HepG2 (cell line): Measurements from ENCODE around the gene ADRM1. TPM values are rescaled to one million over a fixed set of nuclear protein-coding genes. Genes with fewer than 3 reads are reported as not detected.

Experiments used
- BRD4 ChIP-seq: sonication (generic); formaldehyde crosslinking; IDR thresholded peaks from 2 replicates; pipeline ENCODE4 v1.4.0; 2020; ENCODE audit warnings: missing genetic modification reagents
- CREB1 ChIP-seq, 2 experiments: fragments of 450-650 bp in 1 of 2; IDR thresholded peaks; 2 replicates each; pipeline ENCODE4 v1.6.1; 2016 to 2017; ENCODE audit warnings: control low read depth in 1 of 2, mild to moderate bottlenecking in 1 of 2, missing compliant biosample characterization in 1 of 2, missing genetic modification characterization in 1 of 2
- DMTF1 ChIP-seq: sonication (generic); formaldehyde crosslinking; IDR thresholded peaks from 2 replicates; pipeline ENCODE4 v1.4.0; 2020; ENCODE audit warnings: mild to moderate bottlenecking, missing genetic modification reagents
- FOSL1 ChIP-seq: sonication (generic); formaldehyde crosslinking; IDR thresholded peaks from 2 replicates; pipeline ENCODE4 v1.9.0; 2021; ENCODE audit warnings: missing genetic modification reagents, borderline replicate concordance
- GTF2F1 ChIP-seq: fragments of 150-350 bp; IDR thresholded peaks from 2 replicates; pipeline ENCODE4 v1.6.1; 2014; ENCODE audit warnings: low read length
- HMG20A ChIP-seq: IDR thresholded peaks from 2 replicates; pipeline ENCODE4 v1.6.1; 2016; ENCODE audit warnings: borderline replicate concordance
- KLF6 ChIP-seq: IDR thresholded peaks from 2 replicates; pipeline ENCODE4 v1.8.0; 2016; ENCODE audit warnings: missing biosample characterization, missing genetic modification reagents
- MTA1 ChIP-seq: sonication (generic); formaldehyde crosslinking; IDR thresholded peaks from 2 replicates; pipeline ENCODE4 v1.4.0; 2020; ENCODE audit warnings: missing genetic modification reagents, mild to moderate bottlenecking, borderline replicate concordance
- NONO ChIP-seq, 2 experiments: fragments of 450-650 bp in 1 of 2; sonication (generic) in 1 of 2; formaldehyde crosslinking in 1 of 2; IDR thresholded peaks in 1 of 2; conservative IDR thresholded peaks in 1 of 2; 2 replicates each; pipeline versions ENCODE4 v1.6.1 to v1.8.0; 2017 to 2022; ENCODE audit warnings: mild to moderate bottlenecking in 1 of 2, missing genetic modification reagents in 1 of 2, moderate library complexity in 1 of 2
- PRMT3 ChIP-seq: sonication (generic); formaldehyde crosslinking; IDR thresholded peaks from 2 replicates; pipeline ENCODE4 v1.8.1; 2022; ENCODE audit warnings: low read depth, mild to moderate bottlenecking, moderate library complexity, missing genetic modification reagents, borderline replicate concordance
- RAD51 ChIP-seq: fragments of 450-650 bp; IDR thresholded peaks from 2 replicates; pipeline ENCODE4 v1.6.1; 2016; ENCODE audit warnings: borderline replicate concordance
- SRSF4 ChIP-seq: fragments of 200-400 bp; formaldehyde crosslinking; IDR thresholded peaks from one replicate; pipeline ENCODE4 v1.6.1; 2018; ENCODE audit warnings: mild to moderate bottlenecking, low read depth, low read length, moderate library complexity; ENCODE audit not compliant: poor library complexity, severe bottlenecking
- ZBTB4 ChIP-seq: sonication (generic); formaldehyde crosslinking; IDR thresholded peaks from 2 replicates; pipeline ENCODE4 v1.4.0; 2020; ENCODE audit warnings: missing genetic modification reagents, mild to moderate bottlenecking, borderline replicate concordance
- ZNF207 ChIP-seq: fragments of 450-650 bp; IDR thresholded peaks from 2 replicates; pipeline ENCODE4 v1.6.1; 2016; ENCODE audit warnings: antibody characterized with exemption, borderline replicate concordance
- ZNF234 ChIP-seq: sonication (generic); formaldehyde crosslinking; conservative IDR thresholded peaks from 2 replicates; pipeline ENCODE4 v1.5.1; 2020; ENCODE audit warnings: mild to moderate bottlenecking, missing genetic modification reagents
- ZNF350 ChIP-seq: sonication (generic); formaldehyde crosslinking; IDR thresholded peaks from 2 replicates; pipeline ENCODE4 v1.4.0; 2020; ENCODE audit warnings: mild to moderate bottlenecking, low read depth, missing genetic modification reagents, borderline replicate concordance
- ZNF430 ChIP-seq: sonication (generic); formaldehyde crosslinking; IDR thresholded peaks from 2 replicates; pipeline ENCODE4 v1.9.0; 2021; ENCODE audit warnings: mild to moderate bottlenecking, missing genetic modification reagents
- ZNF530 ChIP-seq: sonication (generic); formaldehyde crosslinking; IDR thresholded peaks from 2 replicates; pipeline ENCODE4 v1.5.0; 2020; ENCODE audit warnings: low read depth, mild to moderate bottlenecking, missing genetic modification reagents
- ZNF552 ChIP-seq: sonication (generic); formaldehyde crosslinking; IDR thresholded peaks from 2 replicates; pipeline ENCODE4 v1.9.0; 2022; ENCODE audit warnings: missing genetic modification reagents, mild to moderate bottlenecking, borderline replicate concordance
- ZNF746 ChIP-seq: sonication (generic); formaldehyde crosslinking; IDR thresholded peaks from 2 replicates; pipeline ENCODE4 v1.8.0; 2022; ENCODE audit warnings: mild to moderate bottlenecking, missing genetic modification reagents
- polyA plus RNA-seq, 8 experiments: library from polyadenylated mRNA; depleted of rRNA in 3 of 8; stranded (reverse) in 7 of 8; unstranded in 1 of 8; fragments of >200 nt; fragmentation: Illumina TruSeq in 4 of 8; extraction: Trizol in 4 of 8; gene quantifications; 2 replicates each; pipeline versions ENCODE4 v1.2.1 to v1.2.3, GENCODE V29; 2011 to 2016; ENCODE audit warnings: low read depth in 4 of 8, missing spikeins in 1 of 8, mixed read lengths in 1 of 8; ENCODE audit not compliant: insufficient read depth in 1 of 8
- total RNA-seq, 5 experiments: library from RNA; depleted of rRNA; stranded (reverse); fragments of >200 nt; fragmentation: Illumina TruSeq; extraction: Trizol; gene quantifications; 2 replicates each; pipeline ENCODE4 v1.2.3, GENCODE V29; 2016; ENCODE audit warnings: low read depth in 1 of 5
- TF ChIP-seq, protein P1 (sequence below): sonication (generic); formaldehyde crosslinking; IDR thresholded peaks from 2 replicates; pipeline ENCODE4 v1.4.0; 2020; ENCODE audit warnings: missing genetic modification reagents

ADRM1 gene
- total and polyA plus RNA-seq, 2 of the 13 experiments (the other 11 are each of a cell fraction or from before 2014, with no cell fraction given), result 92.9 to 154 TPM

- TF ChIP-seq MTA1 (CRISPR knock-in tag) (no peak; the same call in 1 of the 2 replicates), RAD51 (no peak), ZNF552 (CRISPR knock-in tag) (peak; percentile 35; the same call in 1 of the 2 replicates), ZNF234 (no peak), BRD4 (0 out of 2 replicates have a peak, but pooled peaks have one; percentile 20), ZNF207 (no peak), CREB1 (IDR thresholded peaks at IDR 0.05) (no peak), CREB1 (CRISPR knock-in tag; IDR thresholded peaks at IDR 0.05) (no peak), FOSL1 (no peak; the same call in 1 of the 2 replicates), ZNF530 (CRISPR knock-in tag) (no peak), ZNF746 (CRISPR knock-in tag) (no peak; the same call in 1 of the 2 replicates), GTF2F1 (no peak), ZNF430 (peak; percentile 71; the same call in 1 of the 2 replicates), ZBTB4 (CRISPR knock-in tag) (no peak; the same call in 1 of the 2 replicates), PRMT3 (CRISPR knock-in tag) (no peak), ZNF350 (CRISPR knock-in tag) (0 out of 2 replicates have a peak, but pooled peaks have one; percentile 30), HMG20A (CRISPR knock-in tag) (no peak), DMTF1 (CRISPR knock-in tag) (no peak), KLF6 (CRISPR knock-in tag) (no peak), SRSF4 (no peak), NONO (IDR thresholded peaks at IDR 0.05) (no peak), NONO (CRISPR knock-in tag; conservative IDR thresholded peaks at IDR 0.05) (no peak; the same call in 1 of the 2 replicates)
- TF ChIP-seq, protein P1, sequence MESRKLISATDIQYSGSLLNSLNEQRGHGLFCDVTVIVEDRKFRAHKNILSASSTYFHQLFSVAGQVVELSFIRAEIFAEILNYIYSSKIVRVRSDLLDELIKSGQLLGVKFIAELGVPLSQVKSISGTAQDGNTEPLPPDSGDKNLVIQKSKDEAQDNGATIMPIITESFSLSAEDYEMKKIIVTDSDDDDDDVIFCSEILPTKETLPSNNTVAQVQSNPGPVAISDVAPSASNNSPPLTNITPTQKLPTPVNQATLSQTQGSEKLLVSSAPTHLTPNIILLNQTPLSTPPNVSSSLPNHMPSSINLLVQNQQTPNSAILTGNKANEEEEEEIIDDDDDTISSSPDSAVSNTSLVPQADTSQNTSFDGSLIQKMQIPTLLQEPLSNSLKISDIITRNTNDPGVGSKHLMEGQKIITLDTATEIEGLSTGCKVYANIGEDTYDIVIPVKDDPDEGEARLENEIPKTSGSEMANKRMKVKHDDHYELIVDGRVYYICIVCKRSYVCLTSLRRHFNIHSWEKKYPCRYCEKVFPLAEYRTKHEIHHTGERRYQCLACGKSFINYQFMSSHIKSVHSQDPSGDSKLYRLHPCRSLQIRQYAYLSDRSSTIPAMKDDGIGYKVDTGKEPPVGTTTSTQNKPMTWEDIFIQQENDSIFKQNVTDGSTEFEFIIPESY (CRISPR knock-in tag), result no peak
Measured at GRCh38 chr20:62304331-62305148, 1.7 kb downstream of the ADRM1 start (continued).
